Gastroesophageal sphincter (tissue), 4 donors: ENCODE results near the gene IDH2. TPM values are rescaled to one million over a fixed set of nuclear protein-coding genes. Genes with fewer than 3 reads are reported as not detected.

Source experiments
- ATAC-seq: fragments of 150-250 bp; one replicate; pipeline ENCODE4 v1.9.1; 2016; ENCODE audit warnings: mild to moderate bottlenecking, moderate library complexity
- H3K27ac ChIP-seq, 4 donors: fragments of 200-600 bp; sonication (generic) in 3 of 4; 1 replicate in 3 of 4; 2 replicates in 1 of 4; pipeline ENCODE4 v1.5.1; 2016 to 2019
- H3K27me3 ChIP-seq: fragments of 200-600 bp; sonication (generic); one replicate; pipeline ENCODE4 v1.5.1; 2019
- H3K36me3 ChIP-seq, 2 donors: fragments of 200-600 bp; sonication (generic); one replicate each; pipeline ENCODE4 v1.5.1; 2019; ENCODE audit warnings: control low read depth in 1 of 2
- H3K4me1 ChIP-seq, 3 donors: fragments of 200-600 bp; sonication (generic); 1 replicate in 2 of 3; 2 replicates in 1 of 3; pipeline ENCODE4 v1.5.1; 2016 to 2019; ENCODE audit warnings: control low read depth in 2 of 3
- H3K4me3 ChIP-seq, 2 donors: fragments of 200-600 bp; sonication (generic); one replicate each; pipeline ENCODE4 v1.5.1; 2019; ENCODE audit warnings: mild to moderate bottlenecking in 1 of 2, moderate library complexity in 1 of 2
- H3K9me3 ChIP-seq, 3 donors: fragments of 200-600 bp; sonication (generic); one replicate each; pipeline ENCODE4 v1.5.1; 2017 to 2019; ENCODE audit warnings: control low read depth in 2 of 3
- POLR2A ChIP-seq, 2 donors: fragments of 450-650 bp; IDR thresholded peaks; one replicate each; pipeline ENCODE4 v1.6.1; 2017; ENCODE audit warnings: antibody characterized with exemption in 2 of 2, mild to moderate bottlenecking in 2 of 2, moderate library complexity in 1 of 2
- WGBS, 2 donors: methylation state at CpG; one replicate each; pipeline ENCODE4 v1.1.5; 2018; ENCODE audit warnings: low coverage in 1 of 2; 5-methylcytosine and 5-hydroxymethylcytosine counted together
- small RNA-seq, 4 donors: library from RNA; depleted of rRNA; stranded (forward); fragments of <200 nt; gene quantifications; one replicate each; pipeline ENCODE3, GENCODE V24; 2016
- total RNA-seq, 4 donors: library from RNA; depleted of rRNA; stranded (reverse); fragments of >200 nt; gene quantifications; one replicate each; pipeline ENCODE4 v1.1.0, GENCODE V29; 2016

The IDH2 gene
- total RNA-seq, 4 donors from 2014 or later: 45.2 to 289 (median 132) TPM

DNA sequence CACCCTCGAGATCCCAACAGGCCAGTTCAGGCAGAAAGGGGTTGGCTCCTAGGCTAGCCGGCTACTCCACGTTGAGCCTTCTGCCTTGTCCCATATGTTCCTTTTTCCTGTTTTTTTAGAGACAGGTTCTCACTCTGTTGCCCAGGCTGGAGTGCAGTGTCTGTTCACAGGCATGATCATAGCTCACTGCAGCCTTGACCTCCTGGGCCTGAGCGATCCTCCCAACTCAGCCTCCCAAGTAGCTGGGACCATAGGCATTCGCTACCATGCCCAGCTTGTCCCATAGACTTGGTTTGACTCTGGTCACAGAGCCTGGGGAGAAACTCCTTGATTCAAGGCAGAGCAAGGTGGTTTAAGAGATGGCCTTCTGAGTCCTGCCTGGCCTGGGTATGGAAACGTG is 68.8 kb downstream of the IDH2 start:
- peaks cover 0 to 71% (median 16%) of the 10 kb centered on the region in 3 donors for H3K4me1 ChIP-seq

More for the DNA sequence above, 68.8 kb downstream of the IDH2 start:
- Histone ChIP-seq H3K4me3 (no peak overlapping the region), H3K27me3 (no peaks in the 10 kb centered on the region), H3K27ac (peak overlapping the region in 3 of 4 donors; percentile 35 to 45 (median 43)), H3K36me3 (no peaks in the 10 kb centered on the region), H3K9me3 (no peaks in the 10 kb centered on the region)
- WGBS, 2 donors: 72 to 82% methylated on average over 3 to 6 of the region's 6 CpGs
- TF ChIP-seq POLR2A (IDR thresholded peaks at IDR 0.05): no peak
- ATAC-seq: no peak

Small RNAs within 50 kb of the gene (small RNA-seq; reads per million reads assigned to genes)
- gene RF00066: 0 reads per million in 4 donors

Other genes starting within 250 kb of the IDH2 start
- gene AP3S2, start 208.5 kb downstream of the IDH2 start, total RNA-seq: 10 to 100 TPM; 38.9 to 60.2 (median 46.2) TPM
- 10 to 100 TPM; 20.9 to 25.4 (median 24.3) TPM for gene ARPIN, start 189.5 kb downstream of the IDH2 start, total RNA-seq
- gene ZNF710, start 101.1 kb downstream of the IDH2 start, total RNA-seq: 10 to 100 TPM in 3 of 4 donors, 1 to 10 TPM in 1; 7.3 to 13.2 (median 11.4) TPM
- 10 to 100 TPM; 18.7 to 44.9 (median 41.9) TPM for gene SEMA4B, start 98.9 kb upstream of the IDH2 start, total RNA-seq
- gene CIB1, start 131.5 kb upstream of the IDH2 start, total RNA-seq: 10 to 100 TPM; 22.8 to 35.6 (median 25.5) TPM
- 1 to 10 TPM; 2.0 to 8.9 (median 7.5) TPM for gene GDPGP1, start 131.7 kb upstream of the IDH2 start, total RNA-seq
- gene TTLL13, start 147.1 kb upstream of the IDH2 start, total RNA-seq: under 1 TPM in 1 of 4 donors, not detected in 3; 0.54 TPM
- 100 to 1,000 TPM; 127 to 182 (median 151) TPM for gene NGRN, start 163.2 kb upstream of the IDH2 start, total RNA-seq
- 10 to 100 TPM in 1 of 4 donors, 1 to 10 TPM in 2, under 1 TPM in 1; 0.78 to 17.2 (median 1.1) TPM for gene ZNF774, start 249.8 kb upstream of the IDH2 start, total RNA-seq